ENCODE results near the gene LRRC49. TPM values are rescaled to one million over a fixed set of nuclear protein-coding genes. Genes with fewer than 3 reads are reported as not detected.

LRRC49 gene
- total and polyA plus RNA-seq, 5 donors, result 41.2 to 53.7 (median 48.3) TPM

GRCh38 chr15:71097890-71098289, 205.3 kb downstream of the LRRC49 start:
- H3K4me3 ChIP-seq (ENCODE audit: low read length), result no peak overlapping the region
- DNase-seq (no peak), ATAC-seq (no peak)
- H3K27ac ChIP-seq (ENCODE audit: low read length), result no peak overlapping the region
- intact Hi-C loops (cut with DNase I), result no loop called here
- H3K4me1 ChIP-seq (ENCODE audit: control insufficient read depth, insufficient read depth, low read length), result no peaks in the 10 kb centered on the region
- 90% methylated on average over 4 of the region's 4 CpGs for WGBS
- H3K27me3 ChIP-seq (ENCODE audit: control insufficient read depth, insufficient read depth), result no peaks in the 10 kb centered on the region
- no peaks in the 10 kb centered on the region for H3K9me3 ChIP-seq (ENCODE audit: control insufficient read depth, low read length)

DNA sequence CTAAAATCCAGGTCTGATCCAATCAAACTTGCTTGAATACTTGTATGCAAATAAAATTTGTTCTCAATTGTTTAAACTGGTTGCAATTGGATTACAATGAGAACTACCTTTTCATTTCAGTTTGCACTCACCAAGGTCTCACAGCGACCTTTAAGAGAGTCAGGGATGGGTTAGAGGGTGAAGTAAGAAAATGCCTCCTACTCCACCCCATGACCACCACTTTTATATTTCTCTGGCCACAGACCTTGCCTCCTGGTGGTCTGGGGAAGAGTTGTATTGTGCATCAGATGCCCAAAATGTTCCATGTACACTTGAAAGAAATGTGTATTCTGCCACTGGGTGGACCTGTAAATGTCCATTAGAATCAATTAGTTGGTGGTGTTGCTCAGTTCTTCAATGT, 206.3 kb downstream of the LRRC49 start:
- intact Hi-C loops (cut with DNase I), result no loop called here
- Histone ChIP-seq H3K27ac (ENCODE audit: low read length) (no peak overlapping the region), H3K4me3 (ENCODE audit: low read length) (no peak overlapping the region), H3K4me1 (ENCODE audit: control insufficient read depth, insufficient read depth, low read length) (no peaks in the 10 kb centered on the region), H3K9me3 (ENCODE audit: control insufficient read depth, low read length) (no peaks in the 10 kb centered on the region), H3K27me3 (ENCODE audit: control insufficient read depth, insufficient read depth) (no peaks in the 10 kb centered on the region)
- 87% methylated on average over 1 of the region's 1 CpG for WGBS
- DNase-seq (no peak), ATAC-seq (no peak)

Other genes with a start within 250 kb of the LRRC49 start
- 10 to 100 TPM; 29.7 to 61.6 (median 48.5) TPM for gene UACA, start 129.3 kb upstream of the LRRC49 start, total RNA-seq
- gene UACA, start 129.3 kb upstream of the LRRC49 start, polyA plus RNA-seq, result 28.9 TPM
- gene LARP6, start 38.7 kb upstream of the LRRC49 start, total RNA-seq, result 10 to 100 TPM; 34.1 to 44.0 (median 38.8) TPM
- 32.3 TPM for gene LARP6, start 38.7 kb upstream of the LRRC49 start, polyA plus RNA-seq
- 1 to 10 TPM; 1.8 to 4.9 (median 4.1) TPM for gene THAP10, start 393 bp upstream of the LRRC49 start, total RNA-seq
- gene THAP10, start 393 bp upstream of the LRRC49 start, polyA plus RNA-seq, result 3.2 TPM
- 10 to 100 TPM; 63.6 to 93.8 (median 73.8) TPM for gene THSD4, start 222.6 kb downstream of the LRRC49 start, total RNA-seq
- gene THSD4, start 222.6 kb downstream of the LRRC49 start, polyA plus RNA-seq, result 40.5 TPM